ENCODE results near the gene MAP3K4. TPM values are rescaled to one million over a fixed set of nuclear protein-coding genes. Genes with fewer than 3 reads are reported as not detected.
A peak's percentile ranks its signal among the peaks of the same experiment; 100 is the strongest.

MAP3K4 gene
- total and polyA plus RNA-seq, 2 of the 8 experiments (the other 6 are each of a cell fraction or from before 2014, with no cell fraction given) = 16.6 to 51.6 TPM

- Histone ChIP-seq H4K91ac (replicated peaks; ENCODE audit: insufficient read length, low read length) (no peak overlapping the region), H2BK12ac (ENCODE audit: low read depth, low read length) (no peak overlapping the region), H3K23me2 (ENCODE audit: low read depth, low read length) (no peaks in the 10 kb centered on the region), H3K23ac (ENCODE audit: insufficient read length) (no peak overlapping the region), H2AFZ (ENCODE audit: low read length) (no peak overlapping the region), H2BK5ac (ENCODE audit: low read depth, low read length) (no peak overlapping the region), H3K36me3 (ENCODE audit: control insufficient read depth in 2 of 4, insufficient read depth in 4 of 4, low read length in 3 of 4) (peaks cover 2 to 22% (median 13%) of the 10 kb centered on the region in 4 experiments; a peak in 4 of 8 replicates), H2BK20ac (ENCODE audit: low read length) (no peak overlapping the region), H3K9me3 (ENCODE audit: insufficient read depth in 2 of 2, low read depth in 1 of 2, low read length in 1 of 2) (peaks cover 0 to 3% of the 10 kb centered on the region in 2 experiments; a peak in 1 of 4 replicates), H3K4me3 (ENCODE audit: extremely low read depth in 1 of 4, insufficient read depth in 2 of 4, low read depth in 3 of 4, low read length in 4 of 4) (no peak overlapping the region), H3K79me2 (ENCODE audit: control insufficient read depth in 1 of 2, insufficient read depth in 2 of 2, low read length in 2 of 2) (no peaks in the 10 kb centered on the region), H4K8ac (ENCODE audit: extremely low read depth, insufficient read depth, low read length) (no peak overlapping the region), H3K56ac (replicated peaks; ENCODE audit: insufficient read length, low read depth, low read length) (no peak overlapping the region), H3K79me1 (ENCODE audit: low read depth, low read length) (no peaks in the 10 kb centered on the region), H3K18ac (ENCODE audit: extremely low read depth, low read length) (no peak overlapping the region), H3K27ac (ENCODE audit: low read depth, low read length) (no peak overlapping the region), H2BK15ac (ENCODE audit: low read length) (no peak overlapping the region), H2AK5ac (ENCODE audit: low read depth, low read length) (no peak overlapping the region), H3K14ac (ENCODE audit: insufficient read length) (no peak overlapping the region), H2BK120ac (replicated peaks; ENCODE audit: low read depth, low read length) (no peak overlapping the region), H4K20me1 (replicated peaks in 1 of 2; ENCODE audit: control insufficient read depth in 1 of 2, insufficient read depth in 2 of 2, low read length in 2 of 2) (peaks cover 0 to 5% of the 10 kb centered on the region in 2 experiments), H3K4me1 (replicated peaks in 1 of 4; ENCODE audit: control insufficient read depth in 3 of 4, insufficient read depth in 4 of 4, low read length in 3 of 4) (no peaks in the 10 kb centered on the region), H3K27me3 (replicated peaks in 1 of 4; ENCODE audit: control insufficient read depth in 3 of 4, extremely low read depth in 1 of 4, insufficient read depth in 3 of 4, low read length in 3 of 4) (no peaks in the 10 kb centered on the region), H3K9ac (replicated peaks in 1 of 4; ENCODE audit: extremely low read depth in 1 of 4, low read depth in 3 of 4, low read length in 3 of 4) (no peak overlapping the region), H4K5ac (ENCODE audit: insufficient read length, low read depth, low read length) (no peak overlapping the region), H3K4me2 (ENCODE audit: insufficient read depth in 1 of 2, low read depth in 2 of 2, low read length in 2 of 2) (no peak overlapping the region), H3K4ac (replicated peaks; ENCODE audit: insufficient read length, low read depth, low read length) (no peak overlapping the region)
- ChIA-PET POLR2A (ENCODE audit: partially characterized antibody) (interaction anchor here (0.8 to 1.6 kb wide), 2 partner anchors 11 to 137 kb away, joined by 3 to 4 read pairs; partner anchors contain the start of gene AGPAT4), CTCF (ENCODE audit: partially characterized antibody) (interaction anchor here (0.5 to 5.0 kb wide), 5 partner anchors 13 to 236 kb away, joined by 3 to 77 read pairs (median 13); no protein-coding TSS in a partner anchor)
- TF ChIP-seq SIN3A (conservative IDR thresholded peaks at IDR 0.05 in 1 of 2, IDR thresholded peaks at IDR 0.05 in 1 of 2; ENCODE audit: low read depth in 1 of 2, low read length in 2 of 2) (no peak), SP4 (IDR thresholded peaks at IDR 0.05; ENCODE audit: low read length) (no peak), POLR2A (IDR thresholded peaks at IDR 0.05; ENCODE audit: control extremely low read depth in 1 of 2, low read depth in 2 of 2, low read length in 2 of 2) (peak in 1 of 2 experiments; percentile 33; a peak in 1 of 3 replicates)
- TF ChIP-seq, protein P1, sequence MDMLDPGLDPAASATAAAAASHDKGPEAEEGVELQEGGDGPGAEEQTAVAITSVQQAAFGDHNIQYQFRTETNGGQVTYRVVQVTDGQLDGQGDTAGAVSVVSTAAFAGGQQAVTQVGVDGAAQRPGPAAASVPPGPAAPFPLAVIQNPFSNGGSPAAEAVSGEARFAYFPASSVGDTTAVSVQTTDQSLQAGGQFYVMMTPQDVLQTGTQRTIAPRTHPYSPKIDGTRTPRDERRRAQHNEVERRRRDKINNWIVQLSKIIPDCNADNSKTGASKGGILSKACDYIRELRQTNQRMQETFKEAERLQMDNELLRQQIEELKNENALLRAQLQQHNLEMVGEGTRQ (IDR thresholded peaks at IDR 0.05; ENCODE audit: low read length) = no peak
- 90% methylated on average over 11 of the region's 11 CpGs; no CpG with 5 or more reads in 1 of the 2 experiments for WGBS, 2 experiments (ENCODE audit: extremely low coverage in 1 of 2, insufficient coverage in 1 of 2, insufficient read length in 1 of 2, insufficient replicate concordance in 2 of 2, low coverage in 1 of 2, low lambda C conversion rate in 2 of 2, missing lambda C conversion rate in 1 of 2)
- FAIRE-seq = no peak
- no peak for DNase-seq (ENCODE audit: low read depth in 1 of 2, low spot score in 2 of 2)
Observed at GRCh38 chr6:161137320-161137719, 145.8 kb downstream of the MAP3K4 start.
